HG02840 (cell line): ENCODE measurements around the gene CST3.
"Not testable (repeated sequence)": the region's sequence is repeated elsewhere in the genome, so short reads cannot be mapped to it uniquely, and the experiment has no call there.

Source experiments
- ATAC-seq: cut with Tn5 transposase; IDR thresholded peaks from one replicate; pipeline ENCODE4 v1.9.1; 2021; ENCODE audit warnings: mild to moderate bottlenecking, moderate library complexity, moderate number of reproducible peaks; ENCODE audit not compliant: unreplicated experiment, low FRiP score

Gene CST3

GRCh38 chr20:23644164-23644563 lies 6.4 kb upstream of the CST3 start:
- ATAC-seq = no peak

- no peak for ATAC-seq
Observed at GRCh38 chr20:23643659-23644058, 5.9 kb upstream of the CST3 start.

DNA sequence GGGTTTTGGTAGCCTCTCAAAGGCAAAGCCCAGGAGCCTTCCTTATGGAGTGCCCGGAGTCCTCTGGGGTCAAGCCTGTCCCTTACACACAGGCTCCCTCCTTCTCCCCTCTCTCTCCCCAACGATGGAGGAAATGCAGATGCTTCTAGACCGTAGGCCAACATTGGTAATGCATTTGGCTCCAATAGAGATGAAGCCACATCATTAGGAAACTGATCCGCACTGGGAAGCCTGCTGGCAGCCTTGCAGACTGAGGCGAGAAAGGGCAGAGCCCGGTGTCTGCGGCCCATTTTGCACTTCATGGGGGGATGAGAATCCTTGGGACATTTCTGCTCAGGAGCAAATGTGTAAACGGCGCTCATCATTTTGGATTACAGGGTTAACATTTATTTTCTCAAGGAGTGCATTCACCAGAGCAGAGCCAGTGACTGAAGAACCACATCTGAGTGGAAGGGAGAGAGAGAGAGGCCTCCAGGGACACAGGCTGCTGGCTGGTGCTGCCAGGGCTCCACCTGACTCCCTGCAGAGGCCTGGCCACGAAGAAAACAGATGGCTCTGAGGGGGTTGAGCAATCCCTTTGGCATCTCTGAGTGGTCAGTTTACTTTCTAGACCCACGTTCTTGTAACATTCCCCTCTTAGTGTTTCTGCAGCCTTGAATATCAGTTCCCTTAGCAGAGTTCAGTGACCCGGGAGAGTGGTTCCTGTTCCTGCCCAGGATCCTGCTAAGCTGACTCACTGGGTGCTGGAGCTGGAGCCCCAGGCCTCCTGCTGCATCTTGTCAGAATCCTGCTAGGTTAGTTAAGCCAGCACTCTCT lies 4.4 kb upstream of the CST3 start:
- ATAC-seq = no peak

DNA sequence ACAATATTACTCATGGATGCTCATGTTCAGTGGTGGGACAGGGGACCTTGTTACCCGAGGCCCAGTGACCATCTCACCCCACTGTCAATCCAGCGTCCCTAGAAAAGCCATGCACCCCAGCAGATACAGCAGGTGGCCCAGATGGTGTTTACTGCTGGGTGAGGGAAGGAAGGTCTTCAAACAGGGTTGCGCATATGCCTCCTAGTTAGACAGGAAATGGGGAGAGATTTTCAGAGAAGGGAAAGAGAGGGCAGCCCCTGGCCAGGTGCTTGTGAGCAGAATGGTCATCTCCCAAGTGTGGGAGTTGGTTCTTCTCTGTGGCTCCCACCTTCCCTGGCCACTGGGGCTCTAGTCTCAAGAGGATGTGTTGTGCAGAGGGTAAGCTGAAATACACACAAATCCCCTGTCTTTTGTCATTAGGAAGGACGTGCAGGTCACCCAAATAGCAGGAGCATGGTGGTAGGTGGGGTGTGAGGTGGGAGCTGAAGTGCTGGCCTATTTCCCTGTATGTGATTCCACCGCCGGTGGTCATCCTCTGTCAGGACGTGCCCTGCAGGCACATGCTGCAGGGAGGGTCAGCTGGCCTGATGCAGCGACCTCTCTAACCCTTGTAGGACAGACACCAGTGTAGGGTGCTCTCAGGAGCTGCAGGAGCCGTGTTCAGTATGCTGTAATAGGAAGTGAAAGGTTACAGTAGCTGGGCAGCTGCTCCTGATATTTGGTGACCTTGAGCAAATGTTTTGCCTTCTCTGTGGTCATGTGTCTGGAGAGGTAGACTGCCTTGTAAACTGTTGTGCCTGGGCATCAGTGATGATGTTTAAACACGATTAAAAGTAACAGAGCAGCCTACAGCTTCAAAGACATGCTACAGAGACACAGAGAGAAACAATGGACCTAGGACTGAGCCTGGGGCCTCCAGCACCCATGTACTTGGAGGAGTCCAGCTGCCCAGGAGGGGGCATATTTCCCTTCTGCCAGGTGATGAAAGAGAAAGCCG lies 3.2 kb upstream of the CST3 start:
- ATAC-seq = no peak

GRCh38 chr20:23640018-23640601 lies 2.4 kb upstream of the CST3 start:
- no peak for ATAC-seq

DNA sequence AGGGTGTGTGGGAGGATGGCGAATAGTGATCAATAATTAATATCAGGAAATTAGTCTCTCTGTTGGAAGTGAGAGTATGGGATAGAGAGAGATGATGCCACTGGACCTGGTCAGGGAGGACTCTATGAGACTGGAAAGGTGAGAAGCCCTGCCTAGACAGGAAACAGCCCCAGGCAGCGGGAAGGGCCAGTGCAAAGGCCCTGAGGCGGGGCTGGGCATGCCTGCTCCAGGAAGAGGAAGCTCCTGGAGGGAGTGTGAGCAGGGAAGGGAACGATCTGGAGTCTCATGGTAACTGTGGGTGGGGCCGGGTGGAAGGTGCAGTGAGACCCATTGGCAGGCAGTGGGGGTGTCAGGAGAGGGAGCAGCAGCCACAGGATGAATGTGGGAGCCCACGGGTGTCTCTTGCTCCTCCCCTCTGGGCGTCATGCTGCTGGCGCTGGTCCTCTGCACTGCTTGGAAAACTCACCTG lies 1.8 kb upstream of the CST3 start:
- ATAC-seq = no peak

DNA sequence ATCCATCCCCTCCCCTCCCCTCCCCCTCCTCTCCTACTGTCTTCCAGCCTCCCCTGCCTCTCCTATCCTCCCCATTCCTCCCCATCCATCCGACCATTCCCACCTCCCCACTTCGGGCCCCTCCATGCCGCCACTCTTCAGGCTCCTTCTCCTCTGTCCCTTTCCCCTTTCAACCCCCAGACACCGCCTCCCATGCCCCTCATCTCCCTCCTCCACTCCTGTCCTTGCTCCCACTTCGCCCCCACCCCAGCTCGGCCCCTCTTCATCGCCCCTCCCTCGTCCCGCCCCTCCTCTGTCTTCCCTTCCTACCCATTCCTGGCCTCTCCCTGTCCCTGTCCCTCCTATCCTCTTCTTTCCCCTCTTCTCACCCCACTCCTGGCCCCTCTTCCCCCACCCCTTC lies 554 bp upstream of the CST3 start:
- ATAC-seq = no peak

DNA sequence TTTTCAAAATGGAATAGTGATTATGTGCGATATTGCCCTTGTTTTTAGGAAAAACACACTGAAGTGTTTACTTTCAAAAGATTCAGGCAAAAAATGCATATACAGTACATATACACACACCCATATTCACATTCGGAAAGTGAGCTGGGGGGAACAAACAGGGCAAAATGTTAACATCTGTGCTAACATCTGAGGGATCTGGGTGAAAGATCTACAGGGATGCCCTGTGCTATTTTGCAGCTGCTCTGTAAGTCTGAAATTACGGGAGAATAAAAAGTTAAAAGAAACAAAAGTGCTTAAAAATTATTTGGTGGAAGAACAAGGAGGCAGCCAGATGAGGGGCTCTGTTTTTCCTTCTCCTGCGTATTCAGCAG lies 860 bp downstream of the CST3 start:
- no peak for ATAC-seq

DNA sequence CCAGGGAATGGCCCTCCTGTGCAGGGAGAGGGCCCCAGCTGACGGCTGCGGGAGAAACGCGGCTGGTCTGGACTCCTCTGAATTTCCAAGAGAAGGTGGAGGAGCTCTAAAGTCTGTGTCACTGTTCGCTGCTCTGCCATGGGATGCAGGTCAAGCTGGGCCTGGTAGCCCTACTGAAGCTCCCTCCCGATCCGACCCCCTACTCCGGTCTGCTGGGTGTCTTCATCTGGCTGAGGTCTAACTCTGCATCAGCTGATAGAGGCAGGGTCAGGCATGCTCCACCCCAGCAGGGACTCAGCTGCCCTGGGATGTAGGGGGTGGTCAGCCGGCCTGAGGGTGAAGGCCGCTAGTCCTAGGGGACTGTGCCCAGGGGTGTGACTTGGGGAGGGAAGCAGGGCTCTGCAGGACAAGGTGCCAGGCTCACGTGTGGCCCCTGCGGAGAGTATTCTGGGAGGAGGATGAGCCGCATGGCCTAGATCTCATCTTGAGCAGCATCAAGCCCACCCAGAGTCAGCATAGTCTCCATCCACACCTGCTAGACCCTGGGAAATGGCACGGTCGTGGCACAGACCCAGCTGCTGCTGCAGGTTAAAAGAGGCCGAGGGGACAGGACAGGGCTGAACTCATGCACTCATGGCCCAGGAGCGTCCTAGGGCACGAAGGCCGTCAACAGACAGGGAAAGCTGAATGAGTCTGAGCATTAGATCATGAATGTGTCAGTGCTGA lies 1.4 kb downstream of the CST3 start:
- no peak for ATAC-seq

DNA sequence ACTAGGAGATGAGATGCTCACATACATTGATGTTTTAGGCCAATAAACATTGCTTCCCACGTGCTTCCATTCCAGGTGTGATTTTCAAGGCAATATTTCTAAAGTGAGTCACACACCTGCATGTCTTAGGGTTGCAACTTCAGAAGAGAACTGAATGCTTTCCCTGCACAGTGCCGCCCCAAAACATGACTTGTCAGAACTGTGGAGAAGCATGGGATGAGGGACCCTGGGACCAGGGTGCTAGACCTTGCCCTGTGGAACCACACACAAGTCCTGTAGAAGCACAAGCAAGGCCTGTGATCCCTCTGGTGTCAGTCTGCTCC lies 2.0 kb downstream of the CST3 start:
- not testable (repeated sequence) for ATAC-seq

DNA sequence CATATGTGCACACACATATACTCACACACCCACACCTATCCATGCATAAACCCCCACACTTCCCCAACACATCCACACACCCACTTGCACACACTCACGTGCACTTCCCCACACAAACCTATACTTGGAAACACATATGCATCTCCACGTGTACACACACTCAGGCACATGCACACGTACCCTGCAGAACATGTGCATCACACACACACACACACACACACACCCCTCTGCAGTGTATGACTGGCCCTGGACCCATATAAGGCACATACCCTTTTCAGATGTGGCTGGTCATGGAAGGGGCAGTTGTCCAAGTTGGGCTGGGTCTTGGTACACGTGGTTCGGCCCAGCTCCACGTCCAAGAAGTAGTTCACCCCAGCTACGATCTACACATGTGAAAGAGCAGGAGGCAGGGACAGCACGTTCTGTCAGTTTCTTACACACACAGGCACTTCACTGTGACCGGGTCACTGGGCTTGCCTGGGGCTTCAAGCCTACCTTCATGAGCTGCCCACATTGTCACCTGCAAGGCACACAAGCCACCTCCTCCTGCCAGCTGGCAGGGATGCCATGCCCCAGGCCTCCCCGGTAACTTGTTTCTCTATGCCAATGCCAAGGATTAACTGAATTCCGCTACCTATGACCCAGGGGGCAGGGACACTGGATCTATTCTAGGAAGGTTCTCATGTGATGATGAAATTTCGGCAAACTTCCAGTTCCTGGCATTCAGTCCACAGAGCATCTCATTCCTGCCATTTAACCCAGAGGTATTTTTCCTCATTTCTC lies 2.6 kb downstream of the CST3 start:
- ATAC-seq = no peak

DNA sequence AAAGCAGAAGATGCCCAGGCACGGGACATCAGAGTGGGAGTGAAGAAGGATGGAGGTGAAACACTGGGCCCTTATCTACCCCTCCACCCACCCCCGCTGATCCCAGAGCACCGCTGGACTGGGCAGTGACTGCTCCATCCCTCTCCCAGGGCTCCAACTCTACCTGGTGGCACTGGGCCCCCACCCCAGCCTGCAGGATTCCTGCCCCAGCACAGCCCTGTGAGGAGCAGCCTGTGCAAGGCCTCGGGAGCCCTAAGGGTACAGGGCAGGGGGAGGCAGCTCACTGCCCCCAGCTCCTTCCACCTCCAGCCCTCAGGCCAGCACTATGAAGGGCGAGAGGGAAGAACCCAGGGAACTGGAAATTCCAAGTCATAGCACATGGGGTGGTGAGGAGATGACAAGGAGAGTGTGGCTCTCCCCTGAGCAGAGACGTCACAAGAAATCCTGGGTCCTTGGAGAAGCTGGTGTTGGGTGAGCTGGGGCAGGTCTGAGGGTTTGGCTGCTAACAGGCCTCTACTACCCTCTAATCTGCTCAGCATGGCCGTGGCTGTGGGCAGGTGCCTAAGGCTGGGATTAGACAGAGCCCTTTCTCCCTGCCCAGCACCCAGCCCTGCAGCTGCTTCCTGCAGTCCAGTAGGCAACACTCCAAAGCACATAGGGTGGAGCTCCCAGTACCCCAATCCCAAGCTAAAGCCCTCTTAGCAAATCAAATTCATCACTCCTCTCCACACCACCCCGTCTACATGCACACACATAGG lies 3.5 kb downstream of the CST3 start:
- no peak for ATAC-seq

DNA sequence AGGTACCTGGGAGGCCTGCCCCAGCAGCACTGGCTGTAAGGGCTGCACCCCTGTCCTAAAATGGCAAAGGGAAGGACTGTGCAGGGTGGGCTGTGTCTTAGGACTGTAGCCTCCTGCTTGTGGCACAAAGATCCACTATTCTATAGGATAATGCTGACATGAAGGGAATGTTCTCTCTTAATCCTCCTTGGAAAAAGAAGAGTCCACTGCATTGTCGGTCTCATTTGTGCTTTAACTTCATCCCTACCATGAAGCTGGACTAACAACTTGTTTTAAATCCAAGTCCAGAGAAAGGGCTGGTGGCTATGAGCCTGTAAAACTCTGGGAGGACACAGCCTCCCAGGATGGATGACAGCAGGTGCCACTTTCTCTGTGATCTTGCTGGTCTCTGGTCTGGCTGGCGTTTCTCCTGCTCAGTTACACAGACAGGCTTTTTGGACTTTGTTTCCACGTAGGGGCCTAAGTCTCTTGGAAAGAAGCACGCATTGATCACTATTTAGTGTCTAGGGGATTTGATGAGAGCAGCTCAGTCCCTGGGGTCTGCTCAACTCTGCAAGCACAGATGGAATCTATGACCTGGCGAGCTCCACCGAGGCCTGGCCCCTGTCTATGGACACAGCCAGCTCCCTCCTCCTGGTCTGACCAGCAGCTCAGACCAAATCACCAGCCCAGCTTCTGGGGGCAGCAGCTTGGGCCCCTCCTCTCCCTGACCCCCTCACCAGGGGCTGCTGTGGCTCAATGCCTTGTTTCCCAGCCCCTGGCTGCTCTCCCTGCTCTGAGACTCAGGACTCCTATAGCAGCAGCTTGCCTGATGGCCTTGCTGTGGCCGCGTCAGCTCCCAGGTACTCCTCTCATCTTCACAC lies 4.8 kb downstream of the CST3 start:
- ATAC-seq = no peak

DNA sequence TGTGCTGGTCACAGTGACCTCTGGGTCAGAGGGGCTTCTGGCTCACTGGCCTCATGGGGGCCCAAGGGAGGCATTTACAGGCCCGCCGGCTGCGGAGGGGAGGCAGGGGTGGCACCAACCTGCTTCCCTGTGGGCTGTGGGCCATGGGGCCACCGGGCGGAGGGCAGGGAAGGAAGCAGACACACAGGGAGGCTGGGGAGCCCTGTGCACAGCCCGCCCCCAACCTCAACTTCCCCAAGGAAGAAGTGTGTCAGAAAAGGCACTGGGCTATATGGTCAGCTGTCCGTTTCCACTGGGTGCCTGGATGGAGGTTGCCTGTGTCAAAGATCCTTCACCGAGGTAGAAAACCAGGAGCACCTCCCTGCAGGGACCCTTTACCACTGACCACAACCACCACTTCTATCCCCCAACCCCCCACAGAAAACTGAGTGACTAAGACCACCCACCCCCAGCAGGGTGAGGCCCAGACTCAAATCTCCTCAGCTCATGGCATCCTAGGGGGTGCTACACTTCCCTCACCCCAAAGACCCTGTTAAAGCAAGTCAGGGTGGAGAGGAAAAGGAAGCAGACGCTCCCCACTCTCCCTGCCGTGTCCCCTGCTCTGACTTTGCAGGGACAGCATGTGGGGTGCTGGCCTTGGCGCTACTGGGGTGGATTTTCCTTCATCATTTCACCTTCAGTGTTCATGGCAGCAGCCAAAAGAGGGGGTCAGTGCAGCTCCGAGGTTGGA lies 5.6 kb downstream of the CST3 start:
- no peak for ATAC-seq

- ATAC-seq = no peak
Observed at GRCh38 chr20:23631226-23631822, 6.4 kb downstream of the CST3 start.

DNA sequence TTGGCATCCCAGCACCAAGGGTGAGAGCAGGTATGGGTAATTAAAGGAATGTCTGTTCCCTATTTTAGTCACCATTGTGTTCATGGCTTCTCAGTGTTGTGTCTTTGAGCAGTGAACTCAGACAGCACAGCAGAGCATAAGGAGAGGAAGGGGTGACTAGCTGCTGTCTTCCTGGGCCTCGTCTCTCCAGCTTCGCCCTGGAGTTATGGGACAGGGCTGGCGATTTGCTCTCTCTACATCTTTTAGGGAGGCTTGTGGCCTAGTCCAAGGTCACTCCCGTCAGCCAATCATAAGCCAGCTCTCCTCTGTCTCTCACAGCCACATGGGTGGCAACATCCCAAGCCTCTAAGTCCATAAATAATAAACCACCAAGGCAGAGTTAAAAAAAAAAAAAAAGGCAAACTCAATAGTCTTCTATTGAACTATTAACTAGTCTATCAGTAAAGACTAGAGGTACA lies 7.3 kb downstream of the CST3 start:
- ATAC-seq = no peak
